Stimulated activated CD8-positive, alpha-beta memory T cell treated with anti-CD3 and anti-CD28 coated beads, Interleukin-15, amount 100 ng/mL, for 24 hours (primary cell): Measurements from ENCODE around the gene KLRD1.
"Not testable (repeated sequence)": the region's sequence is repeated elsewhere in the genome, so short reads cannot be mapped to it uniquely, and the experiment has no call there.

ENCODE experiments used
- DNase-seq: peaks from one replicate; pipeline ENCODE4 v3.0.0-alpha.2; 2020; ENCODE audit warnings: low read depth

The KLRD1 gene

GRCh38 chr12:10368206-10369171, 60.8 kb downstream of the KLRD1 start:
- no peak for DNase-seq

- DNase-seq = no peak
These were observed 62.1 kb downstream of the KLRD1 start for GRCh38 chr12:10369557-10370415.

GRCh38 chr12:10371893-10372535, 64.3 kb downstream of the KLRD1 start:
- not testable (repeated sequence) for DNase-seq

GRCh38 chr12:10372559-10372958, 64.9 kb downstream of the KLRD1 start:
- no peak for DNase-seq

- DNase-seq = no peak
These were observed 67.0 kb downstream of the KLRD1 start for GRCh38 chr12:10374624-10375018.

- not testable (repeated sequence) for DNase-seq
These were observed 71.1 kb downstream of the KLRD1 start for GRCh38 chr12:10378737-10379136.
